ENCODE results near the gene GRAMD1B.

- TF ChIP-seq YY1 (IDR thresholded peaks at IDR 0.05) = no peak
- TF ChIP-seq JUND (IDR thresholded peaks at IDR 0.05) = no peak
- TF ChIP-seq RAD21 (IDR thresholded peaks at IDR 0.05) = no peak
- TF ChIP-seq CTCF (IDR thresholded peaks at IDR 0.05; ENCODE audit: low read depth, low read length, missing input control) = no peak
Measured at GRCh38 chr11:123544631-123545375, 114.7 kb downstream of the GRAMD1B start.

All from liver (tissue), 3 donors.